Right forelimb (tissue), 1 donor: ENCODE results near the gene ADARB2.

ENCODE experiments used
- DNase-seq: peaks from one replicate; pipeline ENCODE4 v3.0.0-alpha.2; 2018

Gene ADARB2

DNA sequence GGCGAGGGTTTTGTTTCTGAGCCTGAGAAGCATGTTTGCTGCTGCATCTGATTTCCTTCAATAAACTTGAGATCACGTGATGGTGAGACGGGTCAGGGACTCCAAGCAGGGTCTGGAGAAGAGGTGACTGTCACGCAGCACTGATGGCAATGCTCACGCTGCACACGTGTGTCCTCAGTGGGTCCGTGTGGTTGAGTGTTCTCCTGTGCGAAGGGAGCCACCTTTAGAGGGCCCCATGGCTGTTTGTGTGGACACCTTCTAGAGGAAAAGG, 580.8 kb downstream of the ADARB2 start:
- no peak for DNase-seq

GRCh38 chr10:1155791-1156615, 581.3 kb downstream of the ADARB2 start:
- peak; percentile 26 for DNase-seq

- peak; percentile 6 for DNase-seq
Observed at GRCh38 chr10:1154531-1155295, 582.6 kb downstream of the ADARB2 start.

DNA sequence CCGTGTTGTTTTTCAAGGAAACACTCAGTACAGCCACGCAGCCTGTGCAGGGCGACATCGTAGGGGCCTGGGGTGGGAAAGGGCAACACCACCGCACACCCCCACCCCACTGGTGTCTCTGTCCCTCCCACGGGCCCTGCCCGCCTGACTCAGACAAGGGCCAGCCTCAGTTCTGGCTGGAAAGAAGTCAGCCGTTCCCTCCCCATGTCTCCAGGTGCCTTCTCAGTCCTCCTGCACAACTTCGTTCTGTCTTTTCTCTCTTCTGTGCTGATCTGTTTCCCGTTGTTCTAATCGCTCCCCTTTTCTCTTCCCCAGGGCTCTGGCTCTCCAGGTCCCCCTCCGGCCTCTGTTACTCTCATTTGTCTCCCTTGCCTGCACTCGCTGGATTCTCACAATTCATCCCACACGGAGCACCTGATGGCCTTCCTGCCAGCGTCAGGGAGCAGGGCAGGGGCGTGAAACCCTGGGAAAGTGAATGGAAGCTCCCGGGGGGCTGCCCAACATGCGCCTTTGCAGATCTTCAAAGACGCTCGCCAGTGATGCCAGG, 583.4 kb downstream of the ADARB2 start:
- peak; percentile 30 for DNase-seq

DNA sequence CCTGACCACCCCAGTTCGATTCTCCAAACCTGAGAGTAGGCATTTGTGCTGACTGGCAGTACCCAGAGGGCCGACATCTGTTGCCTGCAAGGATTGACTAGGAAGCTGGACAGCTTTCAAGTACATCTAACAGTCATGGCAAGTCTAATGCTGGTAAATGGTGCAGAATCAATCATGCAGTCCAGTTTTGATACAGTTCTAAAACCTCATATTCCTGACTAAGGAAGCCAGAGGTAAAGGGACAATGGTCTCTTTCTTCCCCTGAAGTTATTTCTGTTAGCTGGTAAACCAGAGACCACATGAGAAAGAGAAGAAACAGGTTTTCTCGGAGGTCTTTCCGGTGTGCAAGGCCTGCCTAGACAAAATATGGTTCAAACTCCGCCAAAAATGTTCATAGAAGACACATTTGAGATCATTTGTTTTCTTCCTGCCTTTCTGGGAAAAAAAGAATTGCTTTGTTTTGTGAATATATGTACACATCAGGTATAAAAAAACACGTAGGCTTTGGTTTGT, 584.0 kb downstream of the ADARB2 start:
- peak; percentile 6 for DNase-seq

DNA sequence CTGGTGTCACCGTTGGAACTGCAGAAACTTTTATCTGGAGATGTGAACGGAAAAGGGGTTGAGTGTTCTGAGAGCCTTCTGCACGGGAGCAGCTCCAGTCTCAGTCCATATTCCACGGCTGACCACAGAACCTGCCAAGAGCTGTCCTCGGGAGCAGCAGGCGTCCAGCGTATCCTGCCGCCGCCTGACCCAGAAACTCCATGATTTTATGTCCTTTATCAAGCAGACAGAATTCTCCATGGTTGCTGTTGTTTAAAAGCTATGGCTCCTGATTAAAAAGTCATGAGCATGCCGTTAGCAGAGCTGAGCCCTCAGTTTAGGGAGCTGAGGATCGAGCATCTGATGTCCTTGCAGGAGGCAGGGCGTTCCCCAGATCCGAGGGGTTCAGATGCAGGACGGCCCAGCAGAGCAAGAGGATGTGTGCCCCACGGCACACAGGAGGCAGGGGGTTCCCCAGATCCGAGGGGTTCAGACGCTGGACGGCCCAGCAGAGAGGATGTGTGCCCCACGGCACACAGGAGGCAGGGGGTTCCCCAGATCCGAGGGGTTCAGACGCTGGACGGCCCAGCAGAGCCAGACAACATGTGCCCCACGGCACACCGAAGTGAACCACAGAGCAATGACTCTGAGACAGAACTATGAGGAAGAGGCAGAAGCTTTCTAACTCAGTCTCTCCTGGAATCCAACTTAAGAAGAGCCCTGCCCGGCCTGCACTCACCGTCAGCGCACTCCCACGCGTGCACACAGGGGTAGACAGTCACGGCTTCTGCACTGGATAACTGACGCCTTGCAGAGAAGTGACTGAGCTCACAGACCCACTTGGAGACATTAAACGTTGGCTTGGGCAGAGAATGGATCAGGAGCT, 584.7 kb downstream of the ADARB2 start:
- DNase-seq, result peak; percentile 19

DNA sequence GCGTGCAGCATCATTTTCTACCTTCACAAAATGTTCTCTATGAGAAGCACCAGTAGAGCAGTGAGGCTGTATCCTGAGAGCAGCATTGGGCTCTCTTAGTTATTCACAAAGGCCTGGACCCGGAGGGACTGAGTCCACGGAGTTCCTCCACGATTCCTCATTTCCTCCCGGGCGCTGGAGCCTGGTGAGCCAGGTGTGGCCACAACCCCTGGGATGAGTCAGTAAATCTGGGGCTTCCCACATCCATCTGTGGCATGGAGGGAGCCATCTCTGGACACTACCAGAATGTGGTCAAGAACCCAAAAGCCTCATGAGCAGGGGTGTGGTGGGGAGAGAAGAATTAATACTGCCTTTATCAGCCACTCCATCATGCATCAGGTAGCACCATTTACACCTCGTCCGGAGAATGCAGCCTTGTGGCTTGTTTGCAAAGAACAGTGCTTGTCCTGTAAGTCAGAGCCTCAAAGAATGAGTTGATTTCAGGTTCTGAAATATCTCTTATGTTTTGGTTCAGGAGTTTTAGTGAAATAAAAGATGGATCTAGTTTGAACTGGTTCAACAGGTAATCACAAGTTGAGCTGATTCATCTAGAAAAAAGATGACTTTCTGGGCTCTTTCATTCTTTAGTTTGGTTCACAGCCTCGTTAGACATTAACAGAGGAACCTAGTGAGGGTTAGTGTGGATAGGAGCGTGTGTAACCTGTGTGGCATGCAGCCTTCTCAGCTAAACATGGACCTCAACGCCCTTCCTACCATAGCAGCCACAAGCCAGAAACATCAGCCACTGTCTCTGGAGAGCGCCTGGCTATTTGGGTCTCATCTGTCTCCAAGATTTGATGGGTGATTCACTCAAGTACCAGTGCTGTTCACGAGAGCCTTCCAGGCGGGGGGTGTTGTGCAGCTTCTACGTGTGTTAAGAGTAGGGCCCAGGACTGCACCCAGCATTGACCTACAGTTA, 586.0 kb downstream of the ADARB2 start:
- peak; percentile 34 for DNase-seq

- peak; percentile 2 for DNase-seq
Observed at GRCh38 chr10:1150638-1150955, 586.7 kb downstream of the ADARB2 start.

DNA sequence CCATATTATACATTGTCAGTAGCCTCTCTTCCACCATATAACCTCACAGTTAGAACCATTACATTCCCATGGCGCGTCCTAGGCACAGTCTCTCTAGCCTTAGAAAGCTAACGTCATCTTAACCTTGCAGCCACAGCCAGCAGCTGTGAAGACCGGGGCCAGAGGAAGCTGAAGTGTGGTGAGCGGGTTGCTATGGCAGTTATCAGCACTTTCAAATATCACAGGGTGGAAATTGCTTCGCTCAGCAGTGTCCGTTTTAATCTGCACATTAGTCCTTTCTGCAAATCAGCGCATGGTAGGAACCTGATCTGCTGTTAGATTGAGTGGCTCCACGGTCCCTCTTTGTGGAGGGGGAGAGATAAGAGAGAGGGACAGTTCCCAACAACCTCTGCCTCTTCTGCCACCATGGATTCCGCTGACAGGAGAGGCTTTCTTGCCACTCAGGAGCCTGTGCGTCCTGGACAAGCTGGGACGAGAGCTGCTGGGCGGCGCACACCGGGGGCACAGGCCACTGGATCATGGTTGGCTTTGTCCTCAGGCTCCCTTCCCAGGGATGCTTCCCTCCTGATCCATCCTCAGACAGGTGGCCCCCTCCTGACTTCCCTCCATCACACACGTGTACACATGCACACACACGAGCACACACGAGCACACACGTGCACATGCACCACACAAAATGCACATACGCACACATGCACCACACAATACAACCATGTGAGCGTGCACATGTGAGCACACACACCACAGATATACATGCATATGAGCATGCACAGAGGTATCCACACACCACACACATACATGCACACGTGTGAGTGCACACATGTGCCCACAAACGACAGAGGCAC, 587.3 kb downstream of the ADARB2 start:
- no peak for DNase-seq

- DNase-seq, result peak; percentile 13
Observed at GRCh38 chr10:1148855-1149605, 588.3 kb downstream of the ADARB2 start.

DNA sequence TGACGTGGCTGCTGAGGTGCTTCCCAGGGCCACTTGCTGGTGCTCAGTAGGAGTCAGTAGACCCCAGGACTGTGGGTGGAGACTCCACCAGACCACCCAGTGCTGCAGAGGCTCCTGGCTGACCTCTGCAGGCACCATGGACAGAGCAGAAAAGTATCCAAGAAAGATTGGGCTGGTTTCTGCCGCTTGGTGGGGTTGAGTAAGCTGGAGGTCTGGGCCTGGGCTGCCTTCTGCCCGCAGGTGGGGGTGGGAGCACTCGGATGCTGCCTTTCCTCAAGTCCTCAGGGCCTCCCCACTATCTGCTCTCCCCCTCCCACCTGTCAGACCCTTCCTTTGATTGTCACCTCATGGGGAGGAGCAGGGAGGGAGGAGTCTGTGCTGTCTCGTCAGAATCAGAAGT, 589.5 kb downstream of the ADARB2 start:
- DNase-seq, result no peak

DNA sequence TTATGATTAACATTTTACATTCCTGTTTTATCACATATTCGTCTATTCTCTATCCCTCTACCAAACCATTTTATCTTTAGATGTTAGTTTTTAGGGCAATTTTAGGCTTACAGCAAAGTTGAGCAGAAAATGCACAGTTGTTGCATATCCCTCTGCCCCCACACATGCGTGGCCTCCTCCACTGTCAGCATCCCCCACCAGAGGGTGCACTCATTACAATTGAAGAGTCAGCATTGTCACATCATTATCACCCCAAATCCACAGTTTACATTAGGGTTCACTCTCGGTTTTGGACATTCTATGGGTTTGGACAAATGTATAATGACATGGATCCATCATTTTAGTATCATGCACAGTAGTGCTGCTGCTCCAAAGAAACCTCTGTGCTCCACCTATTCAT, 594.7 kb downstream of the ADARB2 start:
- no peak for DNase-seq

DNA sequence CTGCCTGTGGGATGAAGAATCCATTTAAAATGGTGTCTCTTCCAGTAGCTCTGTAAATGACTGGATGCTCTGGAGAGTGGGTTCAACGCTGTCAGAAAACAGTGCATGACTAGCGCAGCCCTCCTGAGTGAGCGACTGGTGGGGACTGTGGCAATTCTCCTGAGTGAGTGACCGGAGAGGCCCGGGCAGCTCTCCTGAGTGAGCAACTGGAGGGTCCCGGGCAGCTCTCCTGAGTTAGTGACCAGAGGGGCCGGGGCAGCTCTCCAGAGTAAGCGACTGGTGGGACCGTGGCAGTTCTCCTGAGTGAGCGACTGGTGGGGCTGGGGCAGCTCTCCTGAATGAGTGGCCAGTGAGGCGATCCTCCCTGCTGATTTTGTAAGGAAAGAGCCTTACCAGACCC, 595.6 kb downstream of the ADARB2 start:
- peak; percentile 10 for DNase-seq

- DNase-seq, result no peak
Observed at GRCh38 chr10:1141261-1141660, 596.1 kb downstream of the ADARB2 start.

DNA sequence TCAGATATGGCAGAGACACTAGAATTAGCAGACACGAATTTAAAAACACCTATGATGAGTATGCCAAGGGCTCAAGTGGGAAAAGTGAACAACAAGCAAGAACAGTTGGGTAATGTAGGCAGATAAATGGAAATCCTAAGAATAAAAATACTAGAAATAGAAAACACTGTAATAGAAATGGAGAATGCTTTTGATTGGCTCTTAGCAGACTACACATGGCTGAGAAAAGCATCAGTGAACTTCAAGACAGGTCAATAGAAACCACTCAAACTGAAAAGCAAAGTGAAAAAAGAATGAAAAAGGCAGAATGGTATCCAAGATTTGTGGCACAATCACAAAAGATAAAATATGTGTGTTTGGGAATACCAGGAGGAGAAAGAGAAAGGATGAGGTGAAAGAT, 598.8 kb downstream of the ADARB2 start:
- no peak for DNase-seq

GRCh38 chr10:1137499-1138163, 599.7 kb downstream of the ADARB2 start:
- DNase-seq, result peak; percentile 29

DNA sequence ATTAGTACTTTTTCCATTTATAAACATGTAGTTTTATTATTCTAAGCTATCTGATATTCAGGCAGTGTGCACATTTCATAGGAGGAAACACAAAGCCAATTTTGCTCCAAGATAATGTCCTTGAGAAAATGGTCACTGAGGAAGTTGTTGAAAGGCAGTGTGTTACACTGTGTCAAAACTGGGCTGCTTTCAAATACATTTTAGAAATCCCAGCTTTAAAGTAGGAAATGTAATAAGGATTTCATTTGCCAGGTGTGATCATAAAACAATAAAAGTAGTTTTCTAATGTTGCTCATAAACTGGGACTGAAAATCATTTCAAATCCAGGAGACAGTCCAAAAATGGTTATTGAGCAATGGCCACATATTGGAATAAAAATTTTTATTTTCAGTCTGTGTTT, 601.1 kb downstream of the ADARB2 start:
- no peak for DNase-seq

DNA sequence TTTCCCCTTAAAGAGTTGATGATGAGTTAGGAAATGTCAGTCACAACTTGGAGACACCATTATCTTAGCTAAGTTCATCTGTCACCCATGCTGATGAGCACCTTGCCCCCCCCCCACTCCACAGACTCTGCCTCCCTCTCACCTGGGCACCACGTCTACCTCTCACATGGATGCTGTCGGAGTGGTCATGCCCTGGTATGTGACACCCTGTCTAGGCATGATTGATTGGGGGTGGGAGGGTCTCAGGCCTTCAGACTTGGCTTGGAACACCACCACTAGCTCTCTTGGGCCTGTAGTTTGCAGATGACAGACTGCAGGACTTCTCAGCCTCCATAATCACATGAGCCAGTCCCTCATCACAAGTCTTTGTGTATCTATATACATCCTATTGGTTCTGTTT, 603.2 kb downstream of the ADARB2 start:
- DNase-seq, result peak; percentile 12

GRCh38 chr10:1133495-1134045, 603.8 kb downstream of the ADARB2 start:
- peak; percentile 7 for DNase-seq
